Colonic mucosa (tissue), 4 donors: Measurements from ENCODE around the gene CLEC4M. TPM values are rescaled to one million over a fixed set of nuclear protein-coding genes. Genes with fewer than 3 reads are reported as not detected.
A peak's percentile ranks its signal among the peaks of the same experiment; 100 is the strongest.

Source experiments
- DNase-seq: peaks from one replicate; pipeline ENCODE4 v3.0.0-alpha.2; 2020
- H3K27ac ChIP-seq: fragments of 200-600 bp; one replicate; pipeline ENCODE4 v1.8.0; 2021
- H3K27me3 ChIP-seq: fragments of 200-600 bp; one replicate; pipeline ENCODE4 v1.8.0; 2021
- H3K36me3 ChIP-seq: fragments of 200-600 bp; one replicate; pipeline ENCODE4 v1.8.0; 2021
- H3K4me1 ChIP-seq: fragments of 200-600 bp; one replicate; pipeline ENCODE4 v1.8.0; 2021; ENCODE audit warnings: mild to moderate bottlenecking
- H3K4me3 ChIP-seq: fragments of 200-600 bp; one replicate; pipeline ENCODE4 v1.8.0; 2021
- H3K9ac ChIP-seq, 2 donors: one replicate each; pipeline ENCODE4 v1.7.0; 2013; ENCODE audit warnings: control low read depth in 2 of 2, low read depth in 2 of 2, low read length in 2 of 2
- H3K9me3 ChIP-seq: fragments of 200-600 bp; one replicate; pipeline ENCODE4 v1.8.0; 2021
- intact Hi-C: fragments of 100-400 bp; cut with DNase I; formaldehyde crosslinking; loops from one replicate; pipeline ENCODE4 v1.14.1; 2022
- total RNA-seq, 2 donors: library from RNA; stranded (reverse); fragmentation: NEBNext Ultra II Directional in 1 of 2; extraction: Animal tissue kit (Norgen Biotek cat#: 25700) in 1 of 2; gene quantifications; one replicate each; pipeline ENCODE4 v1.2.1, GENCODE V29; 2021
- TF ChIP-seq, protein P1 (sequence below): fragments of 200-600 bp; IDR thresholded peaks from one replicate; pipeline ENCODE4 v1.8.0; 2022; ENCODE audit warnings: antibody characterized with exemption, mild to moderate bottlenecking
- donor health status: healthy.
- donor health status: DM: no; HTN: no; CAD: no.
- donor health status: DM: no; HTN: no; CAD: no.

CLEC4M gene
- total RNA-seq, 2 donors from 2014 or later: not detected

GRCh38 chr19:7795555-7796161 lies 32.6 kb downstream of the CLEC4M start:
- Histone ChIP-seq H3K36me3 (no peaks in the 10 kb centered on the region), H3K27ac (no peak overlapping the region), H3K4me3 (no peak overlapping the region), H3K9me3 (no peaks in the 10 kb centered on the region), H3K9ac (no peak overlapping the region), H3K4me1 (no peaks in the 10 kb centered on the region), H3K27me3 (no peaks in the 10 kb centered on the region)
- intact Hi-C loops: no loop called here
- no peak for DNase-seq
- TF ChIP-seq, protein P1, sequence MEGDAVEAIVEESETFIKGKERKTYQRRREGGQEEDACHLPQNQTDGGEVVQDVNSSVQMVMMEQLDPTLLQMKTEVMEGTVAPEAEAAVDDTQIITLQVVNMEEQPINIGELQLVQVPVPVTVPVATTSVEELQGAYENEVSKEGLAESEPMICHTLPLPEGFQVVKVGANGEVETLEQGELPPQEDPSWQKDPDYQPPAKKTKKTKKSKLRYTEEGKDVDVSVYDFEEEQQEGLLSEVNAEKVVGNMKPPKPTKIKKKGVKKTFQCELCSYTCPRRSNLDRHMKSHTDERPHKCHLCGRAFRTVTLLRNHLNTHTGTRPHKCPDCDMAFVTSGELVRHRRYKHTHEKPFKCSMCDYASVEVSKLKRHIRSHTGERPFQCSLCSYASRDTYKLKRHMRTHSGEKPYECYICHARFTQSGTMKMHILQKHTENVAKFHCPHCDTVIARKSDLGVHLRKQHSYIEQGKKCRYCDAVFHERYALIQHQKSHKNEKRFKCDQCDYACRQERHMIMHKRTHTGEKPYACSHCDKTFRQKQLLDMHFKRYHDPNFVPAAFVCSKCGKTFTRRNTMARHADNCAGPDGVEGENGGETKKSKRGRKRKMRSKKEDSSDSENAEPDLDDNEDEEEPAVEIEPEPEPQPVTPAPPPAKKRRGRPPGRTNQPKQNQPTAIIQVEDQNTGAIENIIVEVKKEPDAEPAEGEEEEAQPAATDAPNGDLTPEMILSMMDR: no peak

DNA sequence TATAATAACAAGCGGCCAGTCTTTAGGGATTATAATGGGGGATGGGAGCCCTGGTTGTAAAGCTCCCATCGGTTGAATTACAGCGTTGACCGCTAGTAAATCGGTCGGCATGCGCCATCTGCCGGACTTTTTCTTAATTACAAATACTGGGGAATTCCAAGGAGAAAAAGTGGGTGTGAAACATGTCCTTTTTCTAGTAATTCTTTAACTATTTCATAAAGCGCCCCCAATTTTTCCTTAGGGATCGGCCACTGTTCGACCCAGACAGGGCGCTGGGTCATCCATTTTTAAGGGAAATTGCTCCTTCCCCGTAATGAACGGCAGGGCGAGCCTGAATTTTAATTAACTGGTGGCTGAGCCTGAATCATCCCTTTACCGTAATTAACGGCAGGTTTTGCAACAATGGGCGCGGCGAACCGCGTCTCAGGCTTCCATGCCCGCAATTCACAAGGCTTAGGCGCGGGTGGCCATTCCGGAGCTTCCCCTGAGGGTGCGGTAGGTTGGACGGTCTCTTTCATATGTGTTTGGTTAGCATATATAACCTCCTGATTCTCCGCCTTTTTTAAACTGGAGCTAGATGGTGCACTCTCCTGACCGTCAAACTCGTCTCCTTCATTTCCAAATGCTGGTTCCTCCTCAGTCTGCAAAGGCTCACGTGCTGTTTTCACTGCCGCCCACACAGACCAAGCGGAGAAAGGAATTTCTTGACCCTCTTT lies 36.8 kb downstream of the CLEC4M start:
- H3K4me1 ChIP-seq: no peaks in the 10 kb centered on the region
- no peaks in the 10 kb centered on the region for H3K27me3 ChIP-seq
- intact Hi-C loops: loop anchor here (2.0 to 5.0 kb wide), 3 partner anchors 117 to 447 kb away; no protein-coding TSS in a partner anchor
- TF ChIP-seq, protein P1: peak; percentile 62
- no peaks in the 10 kb centered on the region for H3K36me3 ChIP-seq
- H3K27ac ChIP-seq: no peak overlapping the region
- no peak overlapping the region for H3K4me3 ChIP-seq
- H3K9me3 ChIP-seq: no peaks in the 10 kb centered on the region
- DNase-seq: peak; percentile 81
- H3K9ac ChIP-seq: no peak overlapping the region

GRCh38 chr19:7801020-7801570 lies 38.1 kb downstream of the CLEC4M start:
- TF ChIP-seq, protein P1: no peak
- Histone ChIP-seq H3K27me3 (no peaks in the 10 kb centered on the region), H3K4me3 (no peak overlapping the region), H3K9me3 (no peaks in the 10 kb centered on the region), H3K27ac (no peak overlapping the region), H3K9ac (no peak overlapping the region), H3K36me3 (no peaks in the 10 kb centered on the region), H3K4me1 (no peaks in the 10 kb centered on the region)
- no peak for DNase-seq
- intact Hi-C loops: loop anchor here (2.0 to 5.0 kb wide), 2 partner anchors 232 to 449 kb away; no protein-coding TSS in a partner anchor

- TF ChIP-seq, protein P1: no peak
- intact Hi-C loops: no loop called here
- no peak overlapping the region for H3K4me3 ChIP-seq
- no peaks in the 10 kb centered on the region for H3K36me3 ChIP-seq
- no peak for DNase-seq
- no peaks in the 10 kb centered on the region for H3K9me3 ChIP-seq
- no peak overlapping the region for H3K9ac ChIP-seq
- H3K27ac ChIP-seq: no peak overlapping the region
- H3K4me1 ChIP-seq: no peaks in the 10 kb centered on the region
- no peaks in the 10 kb centered on the region for H3K27me3 ChIP-seq
Measured at GRCh38 chr19:7806234-7806633, 43.2 kb downstream of the CLEC4M start.

GRCh38 chr19:7806876-7807275 lies 43.8 kb downstream of the CLEC4M start:
- H3K9me3 ChIP-seq: no peaks in the 10 kb centered on the region
- H3K4me3 ChIP-seq: no peak overlapping the region
- no peak overlapping the region for H3K9ac ChIP-seq
- H3K4me1 ChIP-seq: no peaks in the 10 kb centered on the region
- H3K27ac ChIP-seq: no peak overlapping the region
- no peak for DNase-seq
- H3K36me3 ChIP-seq: no peaks in the 10 kb centered on the region
- intact Hi-C loops: no loop called here
- TF ChIP-seq, protein P1: no peak
- H3K27me3 ChIP-seq: no peaks in the 10 kb centered on the region
